ENCODE results near the gene TAF8.
A peak's percentile ranks its signal among the peaks of the same experiment; 100 is the strongest.

TAF8 gene

GRCh38 chr6:42022755-42023384, 27.5 kb upstream of the TAF8 start:
- no peak for DNase-seq (ENCODE audit: low read depth)
- TF ChIP-seq CTCF (conservative IDR thresholded peaks at IDR 0.05; ENCODE audit: control insufficient read depth, insufficient read depth, low read depth, low read length): no peak
- no peak overlapping the region for H3K4me3 ChIP-seq (ENCODE audit: control insufficient read depth, low read depth, low read length)

DNA sequence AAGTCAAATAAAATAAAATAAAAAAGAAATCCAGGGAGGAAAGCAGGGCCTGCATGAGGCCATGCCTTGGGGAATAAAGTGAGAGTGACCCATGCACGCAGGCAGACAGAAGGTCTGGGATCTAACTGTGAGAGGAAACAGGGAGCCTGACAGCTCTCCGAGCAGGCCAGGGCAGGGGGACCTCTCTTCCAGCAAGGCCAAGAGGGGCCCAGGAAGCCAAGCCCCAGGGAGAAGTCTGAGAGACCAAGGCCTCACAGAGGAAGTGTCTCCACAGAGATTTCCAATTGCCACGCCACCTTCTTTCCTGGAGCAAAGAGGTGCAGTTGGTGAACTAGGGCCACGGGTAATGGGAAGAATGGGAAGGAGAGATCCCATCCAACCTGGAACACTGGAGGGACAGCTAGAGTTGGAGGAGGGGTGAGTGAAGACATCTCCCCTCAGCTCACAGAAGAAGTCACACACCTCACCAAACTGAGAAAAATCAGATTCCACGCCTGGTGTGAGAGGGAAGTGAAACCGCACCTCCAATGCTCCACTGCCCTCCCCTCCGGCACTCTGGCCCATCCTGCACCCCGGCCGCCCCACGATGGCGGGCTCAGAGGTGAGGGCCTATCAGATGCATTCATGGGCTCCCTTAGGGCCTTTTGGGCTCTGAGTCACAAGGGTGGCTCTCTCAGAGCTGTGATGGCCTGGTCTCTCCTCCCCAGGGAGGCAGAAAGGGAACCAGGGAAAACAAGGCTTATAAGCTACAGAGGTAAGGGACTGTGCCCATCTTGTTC, 25.1 kb upstream of the TAF8 start:
- no peak overlapping the region for H3K4me3 ChIP-seq (ENCODE audit: control insufficient read depth, low read depth, low read length)
- no peak for DNase-seq (ENCODE audit: low read depth)
- TF ChIP-seq CTCF (conservative IDR thresholded peaks at IDR 0.05; ENCODE audit: control insufficient read depth, insufficient read depth, low read depth, low read length): no peak

- H3K4me3 ChIP-seq (ENCODE audit: control insufficient read depth, low read depth, low read length): no peak overlapping the region
- DNase-seq (ENCODE audit: low read depth): no peak
- no peak for TF ChIP-seq CTCF (conservative IDR thresholded peaks at IDR 0.05; ENCODE audit: control insufficient read depth, insufficient read depth, low read depth, low read length)
Measured at GRCh38 chr6:42025845-42026243, 24.5 kb upstream of the TAF8 start.

DNA sequence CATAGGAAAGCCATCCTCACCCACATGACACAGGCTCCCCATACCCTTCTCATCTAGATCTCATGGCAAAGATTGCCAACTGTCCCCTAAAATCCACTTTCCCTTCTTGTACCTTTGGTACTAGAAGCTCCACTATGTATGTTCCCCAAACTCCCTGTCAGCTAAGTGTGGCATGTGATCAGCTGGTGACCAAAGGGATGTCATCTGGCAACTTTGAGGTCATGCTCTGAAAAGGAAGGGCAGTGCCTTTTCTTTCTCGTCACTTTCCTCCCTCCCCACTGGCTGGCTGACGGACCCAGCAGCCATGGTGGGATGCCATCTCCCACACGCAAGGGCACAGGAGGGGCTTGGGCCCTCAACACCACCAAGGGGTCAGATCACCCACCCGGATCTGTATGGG, 23.8 kb upstream of the TAF8 start:
- no peak for TF ChIP-seq CTCF (conservative IDR thresholded peaks at IDR 0.05; ENCODE audit: control insufficient read depth, insufficient read depth, low read depth, low read length)
- no peak for DNase-seq (ENCODE audit: low read depth)
- no peak overlapping the region for H3K4me3 ChIP-seq (ENCODE audit: control insufficient read depth, low read depth, low read length)

- no peak overlapping the region for H3K4me3 ChIP-seq (ENCODE audit: control insufficient read depth, low read depth, low read length)
- TF ChIP-seq CTCF (conservative IDR thresholded peaks at IDR 0.05; ENCODE audit: control insufficient read depth, insufficient read depth, low read depth, low read length): no peak
- peak; percentile 77 for DNase-seq (ENCODE audit: low read depth)
Measured at GRCh38 chr6:42028234-42029061, 21.9 kb upstream of the TAF8 start.

DNA sequence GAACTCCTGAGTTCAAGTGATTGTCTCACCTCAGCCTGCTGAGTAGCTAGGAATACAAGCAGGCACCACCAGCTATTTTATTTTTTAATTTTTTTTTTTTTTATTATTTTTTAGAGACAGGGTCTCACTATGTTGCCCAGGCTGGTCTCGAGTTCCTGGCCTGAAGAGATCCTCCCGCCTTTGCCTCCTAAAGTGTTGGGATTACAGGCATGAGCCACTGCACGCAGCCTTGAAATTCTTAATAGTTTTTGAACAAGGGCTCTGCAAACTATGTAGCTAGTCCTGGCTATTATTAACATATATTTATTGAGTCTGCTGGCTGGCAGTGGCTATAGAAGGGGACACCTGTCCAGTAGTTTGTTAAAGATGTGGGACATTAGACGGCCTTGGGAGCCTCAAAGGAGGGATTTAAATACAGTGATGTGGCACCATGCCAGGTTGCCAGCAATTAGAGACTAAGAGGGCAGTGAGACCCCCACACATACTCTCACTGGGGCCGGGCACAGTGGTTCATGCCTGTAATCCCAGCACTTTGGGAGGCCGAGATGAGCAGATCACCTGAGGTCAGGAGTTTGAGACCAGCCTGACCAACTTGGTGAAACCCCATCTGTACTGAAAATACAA, 21.1 kb upstream of the TAF8 start:
- no peak for TF ChIP-seq CTCF (conservative IDR thresholded peaks at IDR 0.05; ENCODE audit: control insufficient read depth, insufficient read depth, low read depth, low read length)
- H3K4me3 ChIP-seq (ENCODE audit: control insufficient read depth, low read depth, low read length): no peak overlapping the region
- no peak for DNase-seq (ENCODE audit: low read depth)
